Activated CD4-positive, alpha-beta T cell treated with anti-CD3 and anti-CD28 coated beads for 4 hours (primary cell): ENCODE results near the gene TINCR.
"Not testable (repeated sequence)": the region's sequence is repeated elsewhere in the genome, so short reads cannot be mapped to it uniquely, and the experiment has no call there.

ENCODE experiments used
- DNase-seq, 2 donors: peaks; one replicate each; pipeline ENCODE4 v3.0.0-alpha.2; 2020

TINCR gene

GRCh38 chr19:5567360-5567969, at the start of gene TINCR:
TINCR (minus strand) TSS chr19:5567953.
- DNase-seq: no peak

- DNase-seq: no peak
These were observed 49.3 kb upstream of the TINCR start for GRCh38 chr19:5617080-5617479.

GRCh38 chr19:5615756-5616327, 48.1 kb upstream of the TINCR start:
- DNase-seq: no peak

- no peak for DNase-seq
These were observed 45.4 kb upstream of the TINCR start for GRCh38 chr19:5612891-5613865.

- DNase-seq: no peak
These were observed 42.2 kb upstream of the TINCR start for GRCh38 chr19:5609881-5610448.

- not testable (repeated sequence) for DNase-seq
These were observed 41.0 kb upstream of the TINCR start for GRCh38 chr19:5608766-5609165.

- no peak for DNase-seq
These were observed 40.5 kb upstream of the TINCR start for GRCh38 chr19:5608291-5608690.

- DNase-seq: no peak
These were observed 39.8 kb upstream of the TINCR start for GRCh38 chr19:5607318-5608275.

- no peak for DNase-seq
These were observed 37.6 kb upstream of the TINCR start for GRCh38 chr19:5605362-5605761.

- no peak for DNase-seq
These were observed 35.9 kb upstream of the TINCR start for GRCh38 chr19:5603626-5604025.

GRCh38 chr19:5600797-5601196, 33.0 kb upstream of the TINCR start:
- DNase-seq: no peak

- no peak for DNase-seq
These were observed 28.0 kb upstream of the TINCR start for GRCh38 chr19:5595745-5596144.

GRCh38 chr19:5595129-5595528, 27.4 kb upstream of the TINCR start:
- no peak for DNase-seq

- no peak for DNase-seq
These were observed 26.8 kb upstream of the TINCR start for GRCh38 chr19:5594521-5594950.

GRCh38 chr19:5593343-5594255, 25.8 kb upstream of the TINCR start:
- no peak for DNase-seq

GRCh38 chr19:5592531-5593342, 25.0 kb upstream of the TINCR start:
- DNase-seq: no peak

- no peak for DNase-seq
These were observed 23.7 kb upstream of the TINCR start for GRCh38 chr19:5591476-5591875.

GRCh38 chr19:5590865-5591154, 23.1 kb upstream of the TINCR start:
- no peak for DNase-seq

- DNase-seq: no peak
These were observed 22.6 kb upstream of the TINCR start for GRCh38 chr19:5590151-5590864.
